M059J (cell line): ENCODE data around the gene CRYGS. TPM values are rescaled to one million over a fixed set of nuclear protein-coding genes. Genes with fewer than 3 reads are reported as not detected.
"Not testable (repeated sequence)": the region's sequence is repeated elsewhere in the genome, so short reads cannot be mapped to it uniquely, and the experiment has no call there.

ENCODE experiments used
- DNase-seq: peaks from one replicate; pipeline ENCODE4 v3.0.0-alpha.2; 2012; ENCODE audit warnings: low read depth
- total RNA-seq: library from RNA; depleted of rRNA; stranded (reverse); fragments of >200 nt; shearing (Covaris generic); gene quantifications from 2 replicates; pipeline ENCODE4 v1.2.3, GENCODE V29; 2014

The CRYGS gene
- total RNA-seq, 1 experiment from 2014 or later, result 0.47 TPM

GRCh38 chr3:186552408-186553031 is 8.3 kb upstream of the CRYGS start:
- no peak for DNase-seq

DNA sequence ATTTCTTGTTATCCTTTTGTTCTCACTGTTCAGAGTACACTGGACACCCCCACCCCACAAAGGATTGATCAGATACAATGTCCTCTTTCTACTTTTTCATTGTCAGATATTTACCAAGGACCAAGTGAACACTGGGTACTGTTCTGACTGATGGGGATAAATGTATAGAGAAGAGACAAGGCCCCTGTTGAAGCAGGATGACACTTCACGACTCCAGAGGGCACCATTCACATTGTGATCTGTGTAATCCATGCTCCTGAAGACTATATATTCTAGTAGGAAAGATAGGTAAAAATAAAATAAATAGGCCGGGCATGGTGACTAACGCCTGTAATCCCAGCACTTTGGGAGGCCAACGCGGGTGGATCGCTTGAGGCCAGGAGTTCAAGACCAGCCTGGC is 7.2 kb upstream of the CRYGS start:
- no peak for DNase-seq

DNA sequence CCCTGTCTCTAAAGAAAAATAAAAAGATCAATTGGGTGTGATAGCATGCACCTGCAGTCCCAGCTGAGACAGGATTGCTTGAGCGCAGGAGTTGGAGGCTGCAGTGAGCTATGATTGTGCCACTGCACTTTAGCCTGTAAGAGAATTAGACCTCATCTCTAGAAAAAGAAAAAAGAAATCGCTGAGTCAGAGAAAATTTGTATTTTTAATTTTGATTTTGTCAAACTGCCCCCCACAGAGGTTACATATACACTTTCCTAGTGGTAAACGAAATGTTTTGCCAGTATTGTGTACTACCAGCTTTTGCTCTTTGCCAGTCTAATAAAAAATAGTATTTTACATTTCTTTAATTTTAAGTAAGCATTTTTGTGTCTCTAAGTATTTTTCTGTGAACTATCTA is 5.3 kb upstream of the CRYGS start:
- no peak for DNase-seq

- DNase-seq, result peak; percentile 62
These were observed 3.3 kb downstream of the CRYGS start for GRCh38 chr3:186540835-186541226.

- DNase-seq, result peak; percentile 86
These were observed 3.9 kb downstream of the CRYGS start for GRCh38 chr3:186540221-186540834.

DNA sequence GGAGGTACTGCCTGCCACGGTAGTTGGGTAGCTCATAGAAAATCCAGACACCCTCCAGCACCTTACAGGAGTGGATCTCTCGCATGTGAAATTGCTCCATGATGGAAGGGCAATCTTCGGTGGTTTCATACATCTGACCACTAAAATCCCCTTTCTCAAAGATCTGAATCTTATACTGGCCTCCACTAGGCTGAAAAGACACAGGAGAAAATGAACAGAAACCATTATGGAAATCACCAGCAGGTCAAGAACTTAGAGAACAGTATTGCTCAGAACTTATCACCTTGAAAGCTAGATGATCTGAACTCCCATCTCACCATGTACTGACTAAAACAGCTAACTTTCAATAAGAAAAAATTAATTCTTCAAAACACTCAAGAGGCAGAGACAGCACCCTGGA is 5.4 kb downstream of the CRYGS start:
- DNase-seq, result no peak

GRCh38 chr3:186536883-186537844 is 7.0 kb downstream of the CRYGS start:
- peak; percentile 15 for DNase-seq

GRCh38 chr3:186534113-186534669 is 10.0 kb downstream of the CRYGS start:
- DNase-seq, result no peak

- no peak for DNase-seq
These were observed 11.5 kb downstream of the CRYGS start for GRCh38 chr3:186532598-186533072.

- DNase-seq, result not testable (repeated sequence)
These were observed 12.5 kb downstream of the CRYGS start for GRCh38 chr3:186531694-186532093.

GRCh38 chr3:186530415-186530814 is 13.8 kb downstream of the CRYGS start:
- DNase-seq, result no peak

DNA sequence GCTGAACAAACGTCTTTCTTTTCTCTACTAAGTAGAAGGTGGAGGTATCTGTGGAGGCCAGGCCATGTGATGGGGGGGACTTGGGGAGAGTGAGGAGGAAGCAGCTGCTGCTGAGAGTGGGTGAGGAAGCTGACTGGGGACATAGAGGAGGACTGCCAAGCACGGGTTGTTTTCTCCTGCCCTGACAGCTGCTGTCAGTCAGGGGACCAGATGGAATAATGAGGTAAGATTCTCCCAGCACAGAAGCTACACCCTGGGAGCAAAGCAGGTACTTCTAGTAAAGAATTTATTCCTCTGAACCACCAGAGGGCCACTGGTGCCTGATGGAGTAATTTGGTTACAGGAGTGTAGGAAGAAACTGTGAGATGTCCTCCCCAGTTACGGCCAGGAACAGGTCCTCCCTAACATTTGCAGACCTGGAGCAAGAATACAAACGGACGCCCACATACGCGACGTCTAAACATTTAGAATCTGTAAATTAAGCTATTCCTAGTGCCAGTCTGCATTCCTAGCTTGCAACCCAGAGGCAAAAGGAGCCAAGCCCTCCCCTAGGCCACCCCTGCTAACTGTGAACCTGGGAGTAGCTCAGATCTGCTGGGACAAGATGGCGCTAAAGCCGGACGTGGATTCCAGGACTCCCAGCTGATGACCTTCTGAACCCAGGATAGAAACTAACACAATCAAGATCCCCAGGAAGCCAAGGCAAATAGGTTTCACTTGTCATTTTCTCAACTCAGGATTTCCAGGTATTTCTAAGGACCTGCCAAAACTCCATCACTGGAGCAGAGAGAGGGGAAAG is 14.8 kb downstream of the CRYGS start:
- no peak for DNase-seq

DNA sequence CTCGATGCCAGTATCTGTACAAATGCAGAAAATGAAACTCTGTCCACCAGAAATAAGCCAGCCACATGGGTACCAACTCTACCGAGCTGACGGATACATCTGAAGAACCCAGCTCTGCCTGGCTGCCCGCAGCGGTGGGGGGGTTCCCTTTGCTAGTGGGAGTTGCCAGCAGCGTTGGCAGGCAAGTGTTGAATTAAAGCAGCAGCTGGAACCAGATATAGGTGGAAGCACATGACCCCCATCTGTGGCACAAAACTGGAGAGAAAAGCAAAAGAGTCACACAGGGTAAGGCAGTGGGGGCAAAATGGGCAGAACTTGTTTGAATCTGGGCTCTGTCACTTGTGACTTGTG is 17.9 kb downstream of the CRYGS start:
- DNase-seq, result no peak

DNA sequence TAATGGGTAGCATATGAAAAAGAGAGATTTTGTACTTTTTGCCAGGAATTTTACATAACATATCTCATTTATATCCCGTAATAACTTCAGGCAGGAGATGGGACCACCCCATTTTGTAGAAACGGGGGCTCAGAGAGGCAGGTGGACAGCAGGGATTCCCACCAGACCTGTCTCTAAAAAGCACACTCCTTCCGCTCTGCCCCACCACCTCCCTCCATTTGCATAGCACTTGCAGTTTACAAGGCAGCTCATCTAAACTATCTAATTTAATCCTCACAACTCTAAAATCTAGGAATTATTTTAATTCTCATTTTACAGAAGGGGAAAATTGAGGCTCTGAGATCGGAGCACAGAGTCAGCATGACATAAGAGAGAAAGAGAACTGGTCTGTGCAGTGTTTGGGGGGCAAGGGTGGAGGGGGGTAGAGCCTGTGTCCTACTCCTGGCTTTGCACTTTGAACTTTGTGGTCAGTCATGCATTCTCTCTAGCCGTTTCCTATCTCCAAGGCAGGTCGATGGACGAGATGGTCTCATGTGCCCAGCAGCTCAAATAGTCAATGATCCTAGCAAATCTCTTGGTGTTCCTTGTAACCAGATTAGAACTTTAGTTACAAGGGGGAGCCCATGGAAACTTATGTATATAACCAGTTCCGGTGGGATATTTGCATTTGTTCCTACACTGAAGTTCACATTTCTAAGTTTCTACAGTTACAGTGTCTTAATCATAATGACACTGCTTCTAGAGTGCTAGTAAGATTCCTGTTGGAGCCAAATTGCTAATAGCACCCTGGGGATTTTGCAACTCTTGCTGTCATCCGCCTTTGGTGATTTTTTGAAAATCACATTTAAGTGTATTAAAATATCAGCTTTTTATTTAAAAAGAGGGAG is 18.6 kb downstream of the CRYGS start:
- DNase-seq, result no peak

GRCh38 chr3:186524616-186525015 is 19.6 kb downstream of the CRYGS start:
- DNase-seq, result no peak

DNA sequence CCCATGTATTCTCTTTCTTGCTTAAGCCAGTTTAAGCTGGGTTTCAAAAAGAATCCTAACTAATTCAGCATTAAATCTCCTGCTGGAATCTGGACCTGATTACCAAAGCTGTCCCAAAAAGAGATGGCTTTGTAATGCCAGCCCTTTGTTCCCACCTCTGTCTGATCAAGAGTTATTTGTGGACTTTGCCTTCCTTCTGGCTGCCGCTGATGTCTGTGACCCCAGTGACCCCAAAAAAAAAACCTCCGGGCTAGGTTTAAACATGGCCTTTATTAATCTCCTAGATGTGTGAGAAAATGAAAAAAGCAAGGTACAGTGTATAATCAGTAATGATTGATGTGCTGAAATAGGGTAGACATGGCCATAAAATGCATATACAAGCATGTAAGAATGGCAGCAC is 20.7 kb downstream of the CRYGS start:
- no peak for DNase-seq

DNA sequence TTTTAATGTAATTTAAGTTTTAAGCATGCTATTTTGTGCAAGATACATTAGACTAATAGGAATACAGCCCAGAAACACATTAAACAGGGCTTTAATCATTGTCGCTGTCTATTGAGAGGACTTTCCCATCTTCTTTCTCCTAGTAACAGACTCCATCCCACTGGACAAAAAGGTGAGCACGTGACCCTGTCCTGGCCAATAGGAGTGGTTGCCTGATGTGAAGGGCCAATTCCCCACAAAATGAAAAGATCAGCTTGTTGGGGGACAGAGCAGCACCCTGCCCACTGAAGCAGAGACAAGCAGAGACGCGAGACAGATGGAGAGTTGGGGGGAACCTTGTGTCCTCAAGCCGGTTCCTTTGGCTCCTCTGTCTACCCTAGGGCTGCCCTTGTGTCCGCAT is 21.2 kb downstream of the CRYGS start:
- no peak for DNase-seq

- DNase-seq, result peak; percentile 19
These were observed 23.0 kb downstream of the CRYGS start for GRCh38 chr3:186520957-186521842.

DNA sequence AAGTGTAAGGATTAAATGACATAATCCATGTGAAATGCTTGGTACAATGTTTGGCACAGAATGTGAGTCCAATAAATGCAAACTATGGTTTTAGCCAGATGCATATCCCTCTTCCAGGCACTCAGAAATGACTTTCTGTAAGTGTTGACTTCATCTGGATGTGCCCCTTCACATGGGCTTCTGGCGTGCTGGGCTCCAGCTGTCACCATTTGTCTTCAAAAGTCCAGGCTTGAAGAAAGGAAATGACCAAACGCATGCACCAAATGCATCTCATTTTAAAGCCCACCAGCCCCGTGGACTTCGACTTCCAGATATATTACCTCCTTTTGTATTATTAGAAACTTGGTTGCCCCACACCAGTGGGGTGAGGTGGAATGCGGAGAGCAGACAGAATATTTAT is 23.7 kb downstream of the CRYGS start:
- no peak for DNase-seq
